H1 (cell line): ENCODE data around the gene STARD3.
"Not testable (repeated sequence)": the region's sequence is repeated elsewhere in the genome, so short reads cannot be mapped to it uniquely, and the experiment has no call there.

Source experiments
- CEBPB ChIP-seq: IDR thresholded peaks from 2 replicates; pipeline ENCODE4 v1.6.1; 2012; ENCODE audit warnings: low read depth, low read length
- PHF8 ChIP-seq: fragments of 200-600 bp; sonication (generic); conservative IDR thresholded peaks from 2 replicates; pipeline ENCODE4 v1.7.1; 2012; ENCODE audit warnings: low read depth, mild to moderate bottlenecking, inconsistent platforms, low read length, moderate library complexity
- POLR2A ChIP-seq, 2 experiments: IDR thresholded peaks; 1 replicate in 1 of 2; 2 replicates in 1 of 2; pipeline ENCODE4 v1.6.1; 2011; ENCODE audit warnings: low read depth in 2 of 2, low read length in 2 of 2, mild to moderate bottlenecking in 2 of 2; ENCODE audit errors: control extremely low read depth in 1 of 2
- RNF2 ChIP-seq: fragments of 200-900, 300-1000 bp; sonication (generic); IDR thresholded peaks from 2 replicates; pipeline ENCODE4 v1.7.1; 2016; ENCODE audit warnings: borderline replicate concordance, low read depth, mild to moderate bottlenecking, antibody characterized with exemption, low read length; ENCODE audit not compliant: poor library complexity, severe bottlenecking; ENCODE audit errors: missing control alignments

DNA sequence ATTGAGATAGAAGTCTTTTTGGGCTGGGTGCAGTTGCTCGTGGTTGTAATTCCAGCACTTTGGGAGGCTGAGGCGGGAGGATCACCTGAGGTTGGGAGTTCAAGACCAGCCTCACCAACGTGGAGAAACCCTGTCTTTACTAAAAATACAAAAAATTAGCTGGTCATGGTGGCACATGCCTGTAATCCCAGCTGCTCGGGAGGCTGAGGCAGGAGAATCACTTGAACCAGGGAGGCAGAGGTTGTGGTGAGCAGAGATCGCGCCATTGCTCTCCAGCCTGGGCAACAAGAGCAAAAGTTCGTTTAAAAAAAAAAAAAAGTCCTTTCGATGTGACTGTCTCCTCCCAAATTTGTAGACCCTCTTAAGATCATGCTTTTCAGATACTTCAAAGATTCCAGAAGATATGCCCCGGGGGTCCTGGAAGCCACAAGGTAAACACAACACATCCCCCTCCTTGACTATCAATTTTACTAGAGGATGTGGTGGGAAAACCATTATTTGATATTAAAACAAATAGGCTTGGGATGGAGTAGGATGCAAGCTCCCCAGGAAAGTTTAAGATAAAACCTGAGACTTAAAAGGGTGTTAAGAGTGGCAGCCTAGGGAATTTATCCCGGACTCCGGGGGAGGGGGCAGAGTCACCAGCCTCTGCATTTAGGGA is 62.3 kb downstream of the STARD3 start:
- TF ChIP-seq CEBPB; PHF8; POLR2A (IDR thresholded peaks at IDR 0.05; ENCODE audit: control extremely low read depth in 1 of 2, low read depth in 2 of 2, low read length in 2 of 2); RNF2: not testable (repeated sequence)
